A549 (cell line): Measurements from ENCODE around the gene CIPC. TPM values are rescaled to one million over a fixed set of nuclear protein-coding genes. Genes with fewer than 3 reads are reported as not detected.

Source experiments
- ATAC-seq, 2 experiments: fragments of 200-7000 bp in 1 of 2; fragments of >200 bp in 1 of 2; cut with Nextera tagmentation in 1 of 2; cut with Tn5 transposase in 1 of 2; 3 replicates each; pipeline versions ENCODE4 v1.8.0 to v1.9.1; 2018 to 2020; ENCODE audit warnings: mild to moderate bottlenecking in 1 of 2, moderate library complexity in 1 of 2
- CTCF ChIA-PET: fragments of 300-600 bp; sonication (Branson Sonifier 250); formaldehyde crosslinking; extraction: SDS; loops from one replicate; lab custom pipeline; 2021; ENCODE audit warnings: antibody characterized with exemption, inconsistent platforms; lab: Yijun Ruan, JAX
- POLR2A ChIA-PET: fragments of 350-600 bp; formaldehyde crosslinking; extraction: SDS; loops from one replicate; lab custom pipeline; 2021; ENCODE audit warnings: antibody characterized with exemption, inconsistent platforms; lab: Yijun Ruan, JAX
- DNase-seq, 2 experiments: peaks; one replicate each; pipeline versions ENCODE4 v3.0.0 to v3.0.0-alpha.2; 2011 to 2016; ENCODE audit warnings: low read depth in 1 of 2, low spot score in 1 of 2
- FAIRE-seq: peaks from 2 replicates; lab custom pipeline; 2011; peaks lifted over from hg19 to GRCh38; lab: Jason Lieb, UNC
- H3K27ac ChIP-seq, 2 experiments: fragments of >200 bp; sonication (Bioruptor Twin); formaldehyde crosslinking; 3 replicates each; pipeline ENCODE4 v1.5.1; 2016 to 2017
- H3K4me1 ChIP-seq: fragments of >200 bp; sonication (Bioruptor Twin); formaldehyde crosslinking; 3 replicates; pipeline ENCODE4 v1.6.1; 2016
- H3K4me2 ChIP-seq: fragments of >200 bp; sonication (Bioruptor Twin); formaldehyde crosslinking; 3 replicates; pipeline ENCODE4 v1.6.1; 2016
- H3K4me3 ChIP-seq: fragments of >200 bp; sonication (Bioruptor Twin); formaldehyde crosslinking; 3 replicates; pipeline ENCODE4 v1.5.1; 2016
- H3K9me3 ChIP-seq: fragments of >200 bp; sonication (Bioruptor Twin); formaldehyde crosslinking; 3 replicates; pipeline ENCODE4 v1.6.1; 2016
- CBX2 ChIP-seq: fragments of 200-600 bp; sonication (generic); IDR thresholded peaks from 2 replicates; pipeline ENCODE4 v1.6.1; 2016; ENCODE audit warnings: low read depth, mild to moderate bottlenecking, borderline replicate concordance
- CEBPB ChIP-seq, 2 experiments: fragments of >200 bp in 1 of 2; sonication (Bioruptor Twin) in 1 of 2; formaldehyde crosslinking in 1 of 2; IDR thresholded peaks; 2 replicates each; pipeline ENCODE4 v1.6.1; 2012 to 2016
- E2F6 ChIP-seq: IDR thresholded peaks from 2 replicates; pipeline ENCODE4 v1.6.1; 2012; ENCODE audit warnings: low read depth, borderline replicate concordance
- FOSB ChIP-seq: fragments of 250-450 bp; sonication (Bioruptor Pico); IDR thresholded peaks from 2 replicates; pipeline ENCODE4 v1.5.0; 2020; ENCODE audit warnings: mild to moderate bottlenecking, moderate library complexity
- FOSL2 ChIP-seq, 2 experiments: fragments of 450-650 bp in 1 of 2; fragments of >200 bp in 1 of 2; sonication (Bioruptor Twin) in 1 of 2; formaldehyde crosslinking; IDR thresholded peaks; 2 replicates each; pipeline versions ENCODE4 v1.5.0 to v1.6.1; 2016 to 2020; ENCODE audit warnings: mild to moderate bottlenecking in 1 of 2, moderate library complexity in 1 of 2
- GATA3 ChIP-seq: IDR thresholded peaks from 2 replicates; pipeline ENCODE4 v1.6.1; 2012; ENCODE audit warnings: borderline replicate concordance
- HEYL ChIP-seq: fragments of 250-450 bp; sonication (Bioruptor Pico); IDR thresholded peaks from 2 replicates; pipeline ENCODE4 v1.8.0; 2021; ENCODE audit warnings: mild to moderate bottlenecking, moderate library complexity
- HMGXB4 ChIP-seq: fragments of 250-450 bp; sonication (Bioruptor Pico); IDR thresholded peaks from 2 replicates; pipeline ENCODE4 v1.5.0; 2021; ENCODE audit warnings: mild to moderate bottlenecking, moderate library complexity, borderline replicate concordance
- HOXA7 ChIP-seq: fragments of 250-450 bp; sonication (Bioruptor Pico); IDR thresholded peaks from 2 replicates; pipeline ENCODE4 v1.5.0; 2020; ENCODE audit warnings: mild to moderate bottlenecking, moderate library complexity
- HOXB13 ChIP-seq: fragments of 250-450 bp; sonication (Bioruptor Pico); IDR thresholded peaks from 2 replicates; pipeline ENCODE4 v1.5.0; 2020; ENCODE audit warnings: low read depth, mild to moderate bottlenecking, moderate library complexity
- JUNB ChIP-seq: fragments of >200 bp; sonication (Bioruptor Twin); formaldehyde crosslinking; IDR thresholded peaks from 2 replicates; pipeline ENCODE4 v1.6.1; 2016
- KDM1A ChIP-seq: fragments of 200-600 bp; sonication (generic); IDR thresholded peaks from 2 replicates; pipeline ENCODE4 v1.6.1; 2016; ENCODE audit warnings: low read depth, mild to moderate bottlenecking
- KDM5A ChIP-seq: fragments of 200-600 bp; sonication (generic); IDR thresholded peaks from 2 replicates; pipeline ENCODE4 v1.6.1; 2016; ENCODE audit warnings: antibody characterized with exemption, mild to moderate bottlenecking
- MYC ChIP-seq: IDR thresholded peaks from 2 replicates; pipeline ENCODE4 v1.6.1; 2012; ENCODE audit warnings: mild to moderate bottlenecking, inconsistent platforms, low read length, improper control_type of control experiment, borderline replicate concordance
- NR3C1 ChIP-seq: fragments of >200 bp; sonication (Bioruptor Twin); formaldehyde crosslinking; IDR thresholded peaks from 3 replicates; pipeline ENCODE4 v1.6.1; 2017
- POLR2AphosphoS2 ChIP-seq: conservative IDR thresholded peaks from 2 replicates; pipeline ENCODE4 v1.6.1; 2012; ENCODE audit warnings: low read length, improper control_type of control experiment, inconsistent platforms
- RCOR1 ChIP-seq: fragments of 150-350 bp; IDR thresholded peaks from 2 replicates; pipeline ENCODE4 v1.6.1; 2014; ENCODE audit warnings: antibody characterized with exemption, low read length, low read depth
- RNF2 ChIP-seq: fragments of 200-600 bp; sonication (generic); IDR thresholded peaks from 2 replicates; pipeline ENCODE4 v1.6.1; 2016; ENCODE audit warnings: low read depth, mild to moderate bottlenecking, antibody characterized with exemption, moderate library complexity, borderline replicate concordance
- TP53 ChIP-seq: fragments of 250-450 bp; sonication (Bioruptor Pico); IDR thresholded peaks from 2 replicates; pipeline ENCODE4 v1.5.0; 2021; ENCODE audit warnings: mild to moderate bottlenecking, moderate library complexity
- USF2 ChIP-seq: fragments of 450-650 bp; IDR thresholded peaks from 2 replicates; pipeline ENCODE4 v1.6.1; 2014; ENCODE audit warnings: antibody characterized with exemption
- ZFP36 ChIP-seq: fragments of 450-650 bp; IDR thresholded peaks from 2 replicates; pipeline ENCODE4 v1.6.1; 2014; ENCODE audit warnings: borderline replicate concordance; ENCODE audit not compliant: partially characterized antibody
- ZNF302 ChIP-seq: fragments of 250-450 bp; sonication (Bioruptor Pico); IDR thresholded peaks from 2 replicates; pipeline ENCODE4 v1.9.0; 2021; ENCODE audit warnings: inconsistent platforms, mild to moderate bottlenecking, moderate library complexity
- WGBS: methylation state at CpG from one replicate; pipeline ENCODE4 v1.1.6; 2017; ENCODE audit errors: missing lambda C conversion rate; 5-methylcytosine and 5-hydroxymethylcytosine counted together
- polyA plus RNA-seq, 4 experiments: library from polyadenylated mRNA; depleted of rRNA in 3 of 4; stranded (reverse); fragments of >200 nt; fragmentation: RNase III in 1 of 4; extraction: RNeasy Plus Mini Kit Qiagen cat#74134 plus additional on column Dnase treatment in 1 of 4; gene quantifications; 2 replicates in 3 of 4; 3 replicates in 1 of 4; pipeline ENCODE4 v1.2.3, GENCODE V29; 2011 to 2017

CIPC gene
- polyA plus RNA-seq, 2 of the 4 experiments (the other 2 are of a cell fraction) = 8.9 to 13.9 TPM

- Histone ChIP-seq H3K4me2 (no peak overlapping the region), H3K27ac (no peak overlapping the region), H3K4me1 (peaks cover 10% of the 10 kb centered on the region), H3K4me3 (no peak overlapping the region), H3K9me3 (no peaks in the 10 kb centered on the region)
- no peak for FAIRE-seq
- no peak for DNase-seq
- 63% methylated on average over 4 of the region's 4 CpGs for WGBS
- ChIA-PET POLR2A (no interaction called here), CTCF (interaction anchor here (1.0 to 1.8 kb wide), 3 partner anchors 22 to 226 kb away, joined by 3 to 7 read pairs (median 5); no protein-coding TSS in a partner anchor)
- TF ChIP-seq FOSB (CRISPR knock-in tag) = no peak
- TF ChIP-seq KDM5A = no peak
- no peak for TF ChIP-seq ZNF302
- no peak for TF ChIP-seq GATA3
- TF ChIP-seq HOXA7 (CRISPR knock-in tag) = no peak
- TF ChIP-seq E2F6 = no peak
- no peak for TF ChIP-seq MYC
- TF ChIP-seq ZFP36 = no peak
- TF ChIP-seq HEYL (CRISPR knock-in tag) = no peak
- TF ChIP-seq NR3C1 = no peak
- no peak for TF ChIP-seq KDM1A
- no peak for TF ChIP-seq CBX2
- ATAC-seq = no peak
These were observed 4.1 kb downstream of the CIPC start for GRCh38 chr14:77102154-77102553.

GRCh38 chr14:77103475-77103874, 5.4 kb downstream of the CIPC start:
- POLR2A ChIA-PET = no interaction called here
- H3K4me2 ChIP-seq = no peak overlapping the region
- H3K9me3 ChIP-seq = no peaks in the 10 kb centered on the region
- H3K4me3 ChIP-seq = no peak overlapping the region
- FAIRE-seq (no peak), ATAC-seq (no peak), DNase-seq (no peak)
- H3K4me1 ChIP-seq = peaks cover 10% of the 10 kb centered on the region
- CTCF ChIA-PET = interaction anchor here (0.9 to 2.6 kb wide), 5 partner anchors 10 to 230 kb away, joined by 3 to 6 read pairs (median 4); no protein-coding TSS in a partner anchor
- no peak for TF ChIP-seq ZFP36
- no peak for TF ChIP-seq USF2
- no peak for TF ChIP-seq TP53 (CRISPR knock-in tag)
- TF ChIP-seq CEBPB (IDR thresholded peaks at IDR 0.05) = no peak
- no peak for TF ChIP-seq MYC
- TF ChIP-seq FOSL2 (IDR thresholded peaks at IDR 0.05) = no peak
- TF ChIP-seq FOSL2 (CRISPR knock-in tag; IDR thresholded peaks at IDR 0.05) = no peak
- TF ChIP-seq JUNB = no peak
- no peak for TF ChIP-seq RNF2
- TF ChIP-seq POLR2AphosphoS2 = no peak
- TF ChIP-seq RCOR1 = no peak
- H3K27ac ChIP-seq = no peak overlapping the region

- no peaks in the 10 kb centered on the region for H3K9me3 ChIP-seq
- ChIA-PET CTCF (interaction anchor here (0.9 to 2.6 kb wide), 6 partner anchors 10 to 231 kb away, joined by 3 to 6 read pairs (median 4); no protein-coding TSS in a partner anchor), POLR2A (no interaction called here)
- DNase-seq = no peak
- WGBS = 88% methylated on average over 6 of the region's 6 CpGs
- no peak overlapping the region for H3K4me3 ChIP-seq
- no peak overlapping the region for H3K4me2 ChIP-seq
- ATAC-seq = no peak
- no peak for TF ChIP-seq USF2
- no peak for TF ChIP-seq HMGXB4 (CRISPR knock-in tag)
- TF ChIP-seq HOXB13 (CRISPR knock-in tag) = no peak
- TF ChIP-seq, all 56 proteins: peak for 0
- no peak for FAIRE-seq
- Histone ChIP-seq H3K4me1 (peaks cover 9% of the 10 kb centered on the region), H3K27ac (no peak overlapping the region)
These were observed 5.9 kb downstream of the CIPC start for GRCh38 chr14:77103951-77104350.
